ENCODE measurements around the gene CDC7.
"Not testable (repeated sequence)": the region's sequence is repeated elsewhere in the genome, so short reads cannot be mapped to it uniquely, and the experiment has no call there.

Gene CDC7

DNA sequence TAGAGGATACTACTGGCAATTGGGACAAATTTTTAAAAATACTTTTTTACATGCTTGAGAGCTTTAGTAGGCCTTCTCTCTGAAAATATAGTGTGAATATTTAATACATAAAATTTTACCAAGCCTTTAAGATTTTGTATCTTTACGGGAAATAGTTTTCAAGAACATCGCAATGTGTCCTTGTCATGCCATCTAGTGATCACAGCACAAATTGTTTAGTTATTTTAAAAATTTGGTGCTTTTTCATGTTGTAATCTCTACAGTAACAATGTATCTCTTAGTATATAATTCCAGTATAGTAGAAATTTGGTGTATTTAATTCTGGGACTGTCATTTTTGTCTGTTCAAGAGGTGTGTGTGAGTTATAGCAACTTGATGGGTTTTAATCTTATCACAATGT is 6.7 kb downstream of the CDC7 start:
- in situ Hi-C loops (cut with MboI; ENCODE audit: low sequenced_read_pairs): no loop called here

DNA sequence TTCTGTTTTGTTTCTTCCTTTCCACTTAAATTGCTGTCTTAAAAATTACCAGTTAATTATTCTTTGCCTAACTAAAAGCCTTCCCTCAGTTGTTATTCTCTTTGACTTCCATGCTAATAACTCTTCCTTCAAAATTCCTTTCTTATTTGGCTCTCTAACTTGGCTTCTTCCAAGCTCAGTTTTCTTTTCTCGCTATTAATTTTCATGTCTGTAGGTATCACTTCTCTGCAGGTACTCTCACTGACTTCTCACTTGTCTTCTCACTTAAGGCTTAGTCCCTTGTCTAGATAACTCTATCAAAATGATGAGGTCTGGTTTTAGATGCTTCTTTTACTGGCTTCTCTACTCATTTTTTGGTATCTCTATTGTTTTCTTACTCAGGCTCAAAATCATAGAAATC is 10.1 kb downstream of the CDC7 start:
- in situ Hi-C loops (cut with MboI; ENCODE audit: low sequenced_read_pairs): no loop called here

DNA sequence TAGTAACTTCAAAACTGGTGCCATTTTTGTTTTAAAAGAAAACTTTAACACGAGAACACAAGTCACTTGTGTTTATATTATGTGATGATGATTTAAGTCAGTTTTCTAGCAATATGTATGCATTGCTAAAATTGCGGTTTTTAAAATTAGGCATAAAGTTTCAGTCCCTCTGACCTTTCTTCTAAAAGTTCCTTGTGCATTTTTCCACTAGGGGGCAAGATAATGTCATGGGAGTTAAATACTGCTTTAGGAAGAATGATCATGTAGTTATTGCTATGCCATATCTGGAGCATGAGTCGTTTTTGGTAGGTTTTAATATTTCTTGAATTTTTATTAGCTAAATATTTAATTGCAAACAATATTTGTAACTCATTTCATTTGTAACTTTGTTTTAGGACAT is 10.7 kb downstream of the CDC7 start:
- in situ Hi-C loops (cut with MboI; ENCODE audit: low sequenced_read_pairs): no loop called here

DNA sequence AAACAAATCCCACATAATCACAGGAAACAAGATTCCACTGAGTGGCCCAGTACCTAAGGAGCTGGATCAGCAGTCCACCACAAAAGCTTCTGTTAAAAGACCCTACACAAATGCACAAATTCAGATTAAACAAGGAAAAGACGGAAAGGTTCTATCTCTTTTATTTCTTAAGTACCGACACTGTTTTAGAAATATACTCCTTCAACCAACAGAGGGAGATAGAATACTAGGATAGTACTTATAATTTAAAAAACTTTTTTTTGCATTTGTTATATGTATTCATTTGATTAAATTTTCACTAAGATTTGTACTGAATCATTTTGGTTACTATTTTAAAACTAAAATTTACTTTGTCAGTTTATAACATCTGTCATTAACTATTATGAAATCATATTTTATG is 12.5 kb downstream of the CDC7 start:
- in situ Hi-C loops (cut with MboI; ENCODE audit: low sequenced_read_pairs): no loop called here

DNA sequence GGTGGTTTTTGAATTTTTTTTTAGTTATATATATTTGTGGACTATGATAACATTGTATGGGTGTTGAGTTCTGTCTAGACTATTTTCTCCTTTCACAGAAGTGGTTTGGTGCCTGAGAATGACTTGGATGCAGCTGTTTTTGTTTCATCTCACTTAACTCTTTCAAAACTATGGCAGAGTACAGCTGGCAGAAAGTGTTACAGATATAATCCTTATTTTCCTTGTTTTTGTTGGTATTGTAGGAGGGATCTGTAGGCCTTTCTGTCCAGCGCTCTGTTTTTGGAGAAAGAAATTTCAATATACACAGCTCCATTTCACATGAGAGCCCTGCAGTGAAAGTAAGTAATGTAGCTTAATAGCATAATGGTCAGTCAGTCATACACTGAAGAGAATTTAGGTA is 13.1 kb downstream of the CDC7 start:
- in situ Hi-C loops (cut with MboI; ENCODE audit: low sequenced_read_pairs): no loop called here

DNA sequence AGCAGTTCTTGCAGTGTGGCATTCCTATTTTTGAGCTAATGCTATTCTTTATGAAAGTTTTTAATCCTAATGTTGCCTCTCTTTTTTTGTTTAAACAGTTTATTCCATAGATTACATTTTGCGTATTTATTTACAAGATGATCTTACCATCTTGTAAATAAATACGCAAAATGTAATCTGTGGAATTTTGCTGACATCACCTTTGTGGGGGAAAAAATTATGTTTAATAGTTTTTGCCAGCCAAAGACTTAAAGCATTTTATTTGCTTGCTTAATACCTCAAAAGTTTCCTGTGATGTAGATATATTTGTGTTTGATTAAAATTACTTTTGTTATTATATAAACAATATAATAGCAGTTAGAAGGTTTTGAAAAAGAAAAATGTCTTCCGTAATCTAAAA is 15.3 kb downstream of the CDC7 start:
- in situ Hi-C loops (cut with MboI; ENCODE audit: low sequenced_read_pairs): no loop called here

DNA sequence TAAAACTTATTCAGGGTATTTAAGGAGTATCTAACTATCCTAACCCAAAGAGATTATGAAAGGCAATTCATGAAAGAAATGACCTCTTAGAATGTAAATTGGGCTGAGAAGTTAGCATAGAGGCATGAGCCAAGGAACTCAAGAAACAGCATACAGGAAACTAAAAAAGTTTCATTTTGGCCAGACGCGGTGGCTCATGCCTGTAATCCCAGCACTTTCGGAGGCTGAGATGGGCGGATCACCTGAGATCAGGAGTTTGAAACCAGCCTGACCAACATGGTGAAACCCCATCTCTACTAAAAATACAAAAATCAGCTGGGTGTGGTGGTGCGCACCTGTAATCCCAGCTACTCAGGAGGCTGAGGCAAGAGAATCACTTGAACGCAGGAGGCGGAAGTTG is 16.0 kb downstream of the CDC7 start:
- in situ Hi-C loops (cut with MboI; ENCODE audit: low sequenced_read_pairs): not testable (repeated sequence)

DNA sequence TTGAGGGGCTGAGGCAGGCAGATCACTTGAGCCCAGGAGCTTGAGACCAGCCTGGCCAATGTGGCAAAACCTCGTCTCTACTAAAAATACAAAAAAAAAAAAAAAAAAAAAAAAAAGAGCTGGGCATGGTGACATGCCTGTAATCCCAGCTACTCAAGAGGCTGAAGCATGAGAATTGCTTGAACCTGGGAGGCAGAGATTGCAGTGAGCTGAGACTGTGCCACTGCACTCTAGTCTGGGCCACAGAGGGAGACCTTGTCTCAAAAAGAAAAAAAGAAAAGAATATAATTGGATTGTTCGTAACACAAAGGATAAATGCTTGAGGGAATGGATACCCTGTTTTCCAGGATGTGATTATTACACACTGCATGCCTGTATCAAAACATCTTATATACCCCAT is 18.5 kb downstream of the CDC7 start:
- in situ Hi-C loops (cut with MboI; ENCODE audit: low sequenced_read_pairs): not testable (repeated sequence)

DNA sequence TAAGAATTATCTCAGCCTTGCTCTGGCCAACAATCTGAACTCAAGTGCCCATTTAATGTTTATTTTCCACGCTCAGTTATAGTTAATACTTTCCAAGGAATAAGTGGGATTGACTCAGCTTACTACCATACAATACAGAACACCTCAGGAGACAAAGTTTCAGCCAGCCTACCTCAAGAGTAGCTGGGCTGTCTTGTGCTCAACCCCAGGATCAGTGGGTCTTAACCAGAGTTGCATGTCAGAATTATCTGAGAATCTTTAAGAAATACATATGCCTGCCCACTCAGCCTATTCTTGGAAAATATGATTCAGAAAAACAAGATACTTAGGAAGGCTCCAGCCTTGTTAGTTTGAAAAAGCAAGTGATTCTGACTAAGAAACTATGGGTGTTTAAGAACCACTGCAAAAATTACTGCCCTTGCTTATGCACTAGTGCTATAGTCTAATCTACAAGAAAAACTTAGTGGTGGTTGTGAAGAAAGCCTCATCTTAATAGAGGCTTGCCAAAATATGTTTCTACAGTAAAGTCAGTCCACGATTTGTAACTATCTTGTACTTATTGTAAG is 20.4 kb downstream of the CDC7 start:
- in situ Hi-C loops (cut with MboI; ENCODE audit: low sequenced_read_pairs): no loop called here

DNA sequence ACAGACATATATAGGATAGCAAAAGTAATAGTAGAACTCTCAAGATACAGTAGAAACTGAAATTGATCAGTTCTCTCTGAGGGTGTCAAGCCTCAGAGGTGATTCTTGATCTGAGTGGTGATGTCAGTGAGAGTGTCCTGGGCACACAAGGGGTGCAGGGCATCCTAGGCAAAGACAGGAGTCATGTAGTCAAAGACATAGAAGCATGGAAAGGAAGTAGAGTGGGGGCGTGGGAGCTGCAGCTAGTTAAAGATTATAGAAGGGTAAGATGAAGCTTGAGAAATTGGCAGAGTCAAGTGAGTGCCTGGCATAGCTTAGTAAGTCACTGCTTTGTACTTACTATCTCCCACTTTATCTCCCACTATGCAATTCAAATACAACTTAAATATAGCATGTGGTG is 22.8 kb downstream of the CDC7 start:
- in situ Hi-C loops (cut with MboI; ENCODE audit: low sequenced_read_pairs): no loop called here

DNA sequence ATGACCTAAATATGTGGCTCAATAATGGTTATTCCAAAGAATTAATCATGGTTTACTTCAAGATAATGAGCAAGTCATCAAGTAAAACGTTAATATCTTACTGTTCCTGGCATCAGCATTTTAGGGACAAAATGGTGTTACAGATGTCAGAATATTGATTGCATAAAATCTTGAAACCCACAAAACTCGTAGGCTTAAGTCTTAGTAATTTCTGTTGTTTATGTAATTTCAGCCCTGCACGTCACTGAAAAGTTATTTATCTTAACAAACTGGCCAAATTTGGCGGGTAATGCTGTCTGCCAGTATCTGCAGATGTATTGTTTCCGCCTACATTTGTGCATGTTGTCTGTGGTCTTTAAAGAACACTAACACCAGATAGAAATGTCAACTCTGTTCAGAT is 25.8 kb downstream of the CDC7 start:
- in situ Hi-C loops (cut with MboI; ENCODE audit: low sequenced_read_pairs): no loop called here

DNA sequence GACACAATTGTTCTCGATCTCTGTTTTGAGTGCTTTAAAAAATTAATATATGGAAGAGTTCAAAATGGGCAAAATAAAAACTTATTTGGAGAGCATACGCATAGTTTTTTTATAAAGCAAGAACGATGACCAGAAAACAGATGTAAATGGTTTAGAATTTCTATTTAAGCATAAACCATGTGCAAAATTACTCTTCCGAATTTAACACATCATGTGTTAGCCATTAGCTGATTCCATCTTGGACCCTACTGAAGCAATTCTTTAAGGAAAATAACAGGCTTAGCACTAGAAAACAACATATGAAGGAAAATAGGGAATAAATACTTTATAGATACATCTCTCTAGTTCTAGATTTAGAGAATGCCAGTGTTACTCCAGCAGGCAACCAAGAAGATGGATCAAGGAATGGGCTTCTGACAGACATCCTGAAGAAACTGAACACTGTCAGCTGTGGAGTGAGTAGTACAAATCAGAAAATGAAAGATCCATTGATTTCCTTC is 26.7 kb downstream of the CDC7 start:
- in situ Hi-C loops (cut with MboI; ENCODE audit: low sequenced_read_pairs): no loop called here

DNA sequence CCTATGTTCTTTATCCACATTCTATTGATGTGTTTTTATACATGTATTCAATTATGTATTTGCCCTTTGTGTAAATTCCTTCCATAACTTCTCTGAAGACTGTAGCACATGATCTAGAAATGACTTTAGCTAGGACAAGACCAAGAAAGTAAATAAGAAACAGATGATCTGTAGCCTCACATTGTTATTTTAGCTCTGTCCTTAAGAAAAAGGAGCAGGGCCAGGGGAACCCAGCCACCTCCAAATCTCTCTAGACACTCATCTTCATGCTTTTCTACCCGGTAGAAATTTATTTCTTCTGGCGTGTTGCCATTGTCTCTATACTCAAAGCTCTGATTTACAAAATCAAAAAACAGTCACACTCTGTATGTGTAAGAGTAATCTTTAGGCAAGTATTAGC is 27.1 kb downstream of the CDC7 start:
- in situ Hi-C loops (cut with MboI; ENCODE audit: low sequenced_read_pairs): no loop called here

DNA sequence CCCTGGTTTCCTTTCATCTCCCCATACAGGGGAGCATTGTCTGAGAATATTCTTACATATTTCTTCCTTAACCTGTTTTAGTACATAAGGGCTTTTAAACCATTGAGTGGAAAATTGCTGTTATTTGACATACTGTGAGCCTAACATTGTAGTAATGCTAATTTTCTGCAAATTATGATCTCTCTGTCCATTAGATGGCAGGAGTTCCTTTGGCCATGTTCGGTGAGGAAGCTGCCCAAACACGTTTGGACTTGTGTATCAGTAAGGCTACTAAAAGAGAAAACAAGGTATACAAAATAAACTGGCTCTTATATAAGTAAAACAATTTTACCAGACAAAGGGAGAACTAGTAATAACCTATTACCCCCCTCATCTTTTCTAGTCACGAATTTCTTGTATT is 29.2 kb downstream of the CDC7 start:
- in situ Hi-C loops (cut with MboI; ENCODE audit: low sequenced_read_pairs): no loop called here

DNA sequence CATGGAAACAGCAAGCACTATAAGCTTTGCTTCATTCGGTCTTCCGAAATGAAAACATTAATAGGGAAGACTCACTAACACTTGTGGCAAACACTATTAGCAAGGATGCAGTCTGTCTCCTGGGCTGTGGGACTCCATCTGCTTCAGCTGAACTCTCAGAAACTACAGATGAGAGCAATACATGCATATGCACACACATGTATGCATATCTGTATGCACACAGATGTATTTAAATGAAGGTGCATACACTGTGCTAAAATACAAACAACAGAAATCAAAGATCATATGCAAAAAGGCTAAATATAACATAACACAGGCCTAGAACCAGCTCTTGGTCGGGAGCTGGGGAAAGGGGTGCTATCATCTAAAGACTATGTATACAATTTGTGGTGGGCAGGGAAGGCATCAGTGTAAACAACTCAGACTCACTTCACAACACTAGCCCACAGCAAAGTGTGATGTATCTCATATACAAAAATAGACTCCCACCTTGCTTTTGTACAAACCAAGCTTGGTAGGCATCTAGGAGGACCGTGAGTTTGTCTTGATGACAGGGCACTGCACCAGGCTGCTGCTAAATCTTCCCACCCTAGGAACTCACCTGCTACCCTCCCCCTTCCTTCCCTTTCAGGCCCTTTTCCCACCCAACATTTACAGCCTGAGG is 32.8 kb downstream of the CDC7 start:
- in situ Hi-C loops (cut with MboI; ENCODE audit: low sequenced_read_pairs): no loop called here

DNA sequence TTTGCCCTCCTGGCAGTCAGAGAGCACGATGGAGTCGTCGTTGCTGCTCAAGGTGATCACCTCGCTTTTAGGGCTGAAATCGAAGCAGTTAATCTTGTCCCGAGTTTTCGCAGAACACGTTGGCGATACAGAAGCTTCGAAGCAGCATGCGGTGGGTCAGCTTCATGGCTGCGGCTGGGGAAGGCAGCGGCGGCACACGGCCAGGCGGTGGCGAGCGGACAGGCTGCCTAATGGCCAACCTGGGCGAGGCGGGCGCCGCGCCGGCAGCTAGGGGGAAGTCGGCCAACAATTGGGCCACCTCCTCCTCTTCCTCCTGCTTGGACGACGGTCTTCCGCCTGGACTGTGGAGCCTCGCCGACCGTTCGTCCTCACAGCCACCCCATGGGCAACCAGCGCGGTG is 34.8 kb downstream of the CDC7 start:
- in situ Hi-C loops (cut with MboI; ENCODE audit: low sequenced_read_pairs): no loop called here

DNA sequence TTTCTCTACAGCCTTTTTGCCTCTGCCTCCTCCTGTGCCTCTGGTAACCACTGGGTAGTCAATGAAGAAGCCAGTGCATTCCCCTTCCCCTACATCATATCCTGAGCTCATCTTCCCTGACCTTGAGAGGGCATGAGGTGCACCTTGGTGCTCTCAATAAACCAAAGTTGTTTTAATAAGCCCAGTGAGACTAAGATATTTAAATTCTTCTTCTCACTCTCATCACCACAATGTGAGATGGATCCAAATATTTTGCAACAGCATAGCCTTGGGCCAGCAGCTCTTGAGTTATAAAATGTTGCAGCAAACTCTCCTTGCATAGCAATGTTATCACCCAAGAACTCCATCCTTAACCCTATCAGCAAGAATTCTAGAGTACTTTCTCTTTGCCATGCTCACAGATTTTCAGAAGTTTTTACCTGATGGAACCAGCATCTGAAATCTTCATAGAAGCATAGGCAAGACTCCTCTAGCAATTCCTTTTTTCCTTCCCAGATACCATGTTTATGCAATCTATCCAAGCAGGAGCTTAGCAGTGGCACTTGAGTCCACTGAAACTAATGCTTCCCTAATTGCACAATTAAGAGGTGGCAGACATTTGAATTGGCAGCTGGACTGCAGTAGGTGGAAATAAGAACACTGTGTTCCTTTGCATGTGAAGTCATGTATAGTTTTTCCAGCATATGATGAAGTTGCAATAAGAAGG is 36.8 kb downstream of the CDC7 start:
- in situ Hi-C loops (cut with MboI; ENCODE audit: low sequenced_read_pairs): no loop called here

DNA sequence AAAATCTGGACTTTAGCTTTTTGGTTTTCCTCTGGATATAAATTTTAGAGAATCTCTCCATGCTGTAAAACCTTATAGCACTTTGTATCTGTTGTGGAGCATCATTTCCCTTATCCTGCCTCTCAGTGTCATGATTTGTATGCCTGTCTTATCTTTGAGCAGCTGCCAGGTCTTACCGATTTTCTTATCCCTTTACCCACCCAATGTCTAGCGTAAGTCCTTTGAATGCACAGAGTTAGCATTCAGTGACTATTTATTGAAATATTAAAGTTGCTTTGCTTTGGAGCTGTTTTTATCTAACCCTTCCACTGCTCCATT is 37.3 kb downstream of the CDC7 start:
- in situ Hi-C loops (cut with MboI; ENCODE audit: low sequenced_read_pairs): no loop called here

DNA sequence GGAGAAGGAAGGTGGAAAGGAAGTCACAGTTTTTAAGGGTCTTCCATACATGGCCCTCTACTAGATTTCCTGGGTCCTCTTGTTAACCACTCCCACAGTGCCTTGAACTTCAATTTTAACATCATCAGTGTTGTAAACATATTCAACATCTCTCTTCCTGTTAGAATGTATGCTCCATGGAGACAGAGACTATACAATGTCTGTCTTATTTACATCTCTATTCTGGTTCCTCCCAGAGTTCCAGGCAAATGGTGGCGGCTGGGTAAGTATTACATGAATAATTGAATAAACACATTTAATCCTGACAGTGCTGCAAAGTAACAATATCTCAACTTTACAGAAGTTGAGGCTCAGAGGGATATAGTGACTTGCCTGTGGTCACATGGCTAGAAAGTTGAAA is 40.3 kb downstream of the CDC7 start:
- in situ Hi-C loops (cut with MboI; ENCODE audit: low sequenced_read_pairs): no loop called here

DNA sequence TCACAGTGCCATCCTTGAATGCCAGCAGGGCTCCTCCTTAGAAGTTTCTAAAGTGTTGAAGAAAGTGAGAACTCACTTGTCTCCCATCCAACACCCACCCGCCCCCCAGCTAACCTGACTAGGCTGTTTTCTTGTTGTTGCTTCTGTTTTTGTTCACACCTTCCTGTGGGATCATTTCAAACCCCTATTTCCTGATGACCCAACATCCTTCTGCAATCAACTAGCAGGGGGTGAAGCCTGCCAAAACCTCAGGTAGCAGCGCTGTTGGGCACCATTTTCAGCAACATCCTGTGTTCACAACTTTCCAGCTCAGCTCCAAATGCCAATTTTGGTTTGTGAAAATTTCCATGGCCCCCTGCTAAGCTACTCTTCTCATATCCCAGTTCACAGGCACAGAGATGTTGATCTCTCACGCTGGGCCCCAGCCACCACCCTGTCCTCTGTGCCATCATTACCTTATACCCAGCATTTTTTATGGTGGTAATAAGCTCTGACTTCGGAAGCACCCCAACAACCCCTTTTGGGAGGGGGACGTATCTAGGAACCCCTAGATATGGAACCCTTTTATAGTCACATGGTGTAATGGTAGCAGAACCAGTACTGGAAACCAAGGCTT is 41.4 kb downstream of the CDC7 start:
- in situ Hi-C loops (cut with MboI; ENCODE audit: low sequenced_read_pairs): no loop called here

DNA sequence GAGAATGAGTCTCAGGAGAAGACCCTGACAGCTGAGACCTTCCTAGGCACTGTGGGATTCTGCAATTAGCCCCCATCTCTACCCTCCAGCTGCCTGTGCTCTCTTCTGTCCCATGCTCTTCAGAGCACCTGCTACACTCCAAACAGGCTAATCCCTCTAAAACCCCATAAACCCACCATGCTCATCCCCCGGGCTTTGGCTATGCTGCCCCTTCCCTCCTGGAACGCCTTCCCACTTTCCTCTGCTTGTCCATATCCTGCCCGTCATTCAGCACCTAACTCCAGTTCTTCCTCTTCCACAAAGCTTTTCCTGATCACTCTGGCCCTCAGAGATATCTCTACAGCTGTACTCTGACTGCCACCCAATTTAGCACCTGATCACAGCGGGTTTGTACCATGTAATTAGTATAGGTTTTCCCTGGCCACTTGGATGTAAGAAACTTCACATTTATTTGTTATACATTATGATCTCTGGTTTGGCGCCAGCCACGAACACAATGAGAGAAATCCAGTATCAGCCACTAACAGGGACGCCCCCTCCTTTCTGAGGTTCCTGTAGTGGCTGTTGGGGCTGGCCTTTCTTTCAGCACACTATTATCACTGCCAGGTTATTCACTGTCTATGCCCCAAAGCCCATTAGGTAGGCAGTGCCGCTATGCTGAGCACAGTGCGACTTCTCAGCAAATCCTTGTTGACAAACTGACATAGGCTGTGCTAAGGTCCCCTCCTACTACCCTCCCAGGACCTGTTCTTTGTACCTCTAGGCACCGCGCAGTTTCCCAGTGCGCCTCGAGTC is 45.1 kb downstream of the CDC7 start:
- in situ Hi-C loops (cut with MboI; ENCODE audit: low sequenced_read_pairs): no loop called here

DNA sequence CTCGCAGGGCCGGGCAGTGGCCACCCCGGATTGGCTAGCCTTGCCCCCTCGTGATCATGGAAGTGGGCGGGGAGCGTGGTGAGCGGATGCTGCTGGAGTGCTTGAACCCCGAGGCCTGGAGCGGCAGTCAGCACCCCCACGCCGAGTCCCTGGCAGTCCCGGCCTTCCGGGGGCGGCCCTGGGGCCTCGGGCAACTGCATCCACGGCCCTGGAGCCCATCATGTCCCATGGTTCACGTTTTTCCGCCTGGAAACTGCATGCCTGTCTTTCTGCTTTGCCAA is 45.6 kb downstream of the CDC7 start:
- in situ Hi-C loops (cut with MboI; ENCODE audit: low sequenced_read_pairs): no loop called here

Data from hTERT RPE-1 (cell line).